AG10803 (cell line): ENCODE measurements around the gene MXRA8.
"Not testable (repeated sequence)": the region's sequence is repeated elsewhere in the genome, so short reads cannot be mapped to it uniquely, and the experiment has no call there.

Experiments
- DNase-seq: peaks from one replicate; pipeline ENCODE4 v3.0.0; 2010; ENCODE audit warnings: low read depth
- H3K4me3 ChIP-seq: 2 replicates; pipeline ENCODE4 v1.5.1; 2011; ENCODE audit warnings: mild to moderate bottlenecking, low read length, control low read depth
- TF ChIP-seq, protein P1 (sequence below): conservative IDR thresholded peaks from 2 replicates; pipeline ENCODE4 v1.5.1; 2011; ENCODE audit warnings: mild to moderate bottlenecking, low read length, control low read depth, inconsistent platforms

Gene MXRA8

DNA sequence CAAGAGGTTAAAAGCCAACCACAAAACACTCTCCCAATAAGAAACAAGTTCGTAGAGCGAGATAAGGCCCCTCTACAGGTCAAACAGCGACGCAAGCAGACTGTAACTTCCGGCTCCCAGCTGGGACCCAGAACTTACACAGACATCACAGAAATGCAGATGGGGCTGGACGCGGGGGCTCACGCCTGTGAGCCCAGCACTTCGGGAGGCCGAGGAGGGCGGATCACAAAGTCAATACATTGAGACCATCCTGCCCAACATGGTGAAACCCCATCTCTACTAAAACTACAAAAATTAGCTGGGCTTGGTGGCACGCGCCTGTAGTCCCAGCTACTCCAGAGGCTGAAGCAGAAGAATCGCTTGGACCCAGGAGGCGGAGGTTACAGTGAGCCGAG, 29.7 kb upstream of the MXRA8 start:
- DNase-seq = no peak

DNA sequence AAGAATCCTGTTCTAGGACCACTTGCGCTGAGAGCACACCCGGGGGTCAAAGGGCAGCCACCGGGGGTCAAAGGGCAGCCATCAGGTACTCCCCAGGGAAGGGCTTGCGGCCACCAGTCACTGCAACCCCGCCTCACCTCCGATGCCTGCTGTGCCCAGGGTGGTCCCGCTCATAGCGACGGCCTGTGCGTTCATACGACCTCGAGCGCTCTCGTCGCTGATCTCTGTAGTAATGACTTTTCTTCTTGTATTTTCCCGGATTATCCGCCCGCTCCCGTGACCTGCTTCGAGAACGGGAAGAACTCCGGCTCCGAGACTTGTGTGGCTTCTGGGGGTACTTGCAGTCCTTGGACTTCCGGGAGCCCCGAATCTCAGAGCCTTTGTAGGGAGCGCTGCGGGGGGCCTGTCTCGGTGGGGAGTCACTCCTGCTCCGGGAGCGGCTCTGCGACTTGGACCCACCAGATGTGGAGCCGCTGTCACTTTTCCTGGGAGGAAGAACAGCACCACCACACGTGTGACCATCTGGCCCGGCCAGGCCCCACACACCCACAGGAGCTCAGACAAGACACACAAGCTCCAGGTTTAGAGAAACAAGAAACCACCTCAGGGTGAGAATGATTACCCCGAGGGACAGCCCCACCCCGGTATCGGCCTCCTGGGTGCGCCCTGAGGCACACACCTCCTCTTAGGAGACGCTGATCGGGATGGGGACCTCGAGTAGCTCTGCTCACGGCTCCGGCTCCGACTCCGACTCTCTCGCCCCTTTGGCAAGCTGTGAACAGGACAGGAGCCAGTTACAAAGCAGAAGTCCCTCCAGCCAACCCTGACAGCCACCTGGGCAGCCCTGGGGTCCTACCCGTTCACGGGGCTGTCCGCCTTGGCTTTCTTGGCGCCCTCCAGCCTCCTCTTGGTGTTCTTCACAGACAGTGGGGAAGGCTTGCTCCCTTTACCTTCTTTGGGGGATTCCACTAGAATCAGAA, 29.0 kb upstream of the MXRA8 start:
- TF ChIP-seq, protein P1, sequence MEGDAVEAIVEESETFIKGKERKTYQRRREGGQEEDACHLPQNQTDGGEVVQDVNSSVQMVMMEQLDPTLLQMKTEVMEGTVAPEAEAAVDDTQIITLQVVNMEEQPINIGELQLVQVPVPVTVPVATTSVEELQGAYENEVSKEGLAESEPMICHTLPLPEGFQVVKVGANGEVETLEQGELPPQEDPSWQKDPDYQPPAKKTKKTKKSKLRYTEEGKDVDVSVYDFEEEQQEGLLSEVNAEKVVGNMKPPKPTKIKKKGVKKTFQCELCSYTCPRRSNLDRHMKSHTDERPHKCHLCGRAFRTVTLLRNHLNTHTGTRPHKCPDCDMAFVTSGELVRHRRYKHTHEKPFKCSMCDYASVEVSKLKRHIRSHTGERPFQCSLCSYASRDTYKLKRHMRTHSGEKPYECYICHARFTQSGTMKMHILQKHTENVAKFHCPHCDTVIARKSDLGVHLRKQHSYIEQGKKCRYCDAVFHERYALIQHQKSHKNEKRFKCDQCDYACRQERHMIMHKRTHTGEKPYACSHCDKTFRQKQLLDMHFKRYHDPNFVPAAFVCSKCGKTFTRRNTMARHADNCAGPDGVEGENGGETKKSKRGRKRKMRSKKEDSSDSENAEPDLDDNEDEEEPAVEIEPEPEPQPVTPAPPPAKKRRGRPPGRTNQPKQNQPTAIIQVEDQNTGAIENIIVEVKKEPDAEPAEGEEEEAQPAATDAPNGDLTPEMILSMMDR = no peak
- no peak for DNase-seq

More for the DNA sequence above, 29.7 kb upstream of the MXRA8 start:
- TF ChIP-seq, protein P1 = no peak
- no peak overlapping the region for H3K4me3 ChIP-seq

DNA sequence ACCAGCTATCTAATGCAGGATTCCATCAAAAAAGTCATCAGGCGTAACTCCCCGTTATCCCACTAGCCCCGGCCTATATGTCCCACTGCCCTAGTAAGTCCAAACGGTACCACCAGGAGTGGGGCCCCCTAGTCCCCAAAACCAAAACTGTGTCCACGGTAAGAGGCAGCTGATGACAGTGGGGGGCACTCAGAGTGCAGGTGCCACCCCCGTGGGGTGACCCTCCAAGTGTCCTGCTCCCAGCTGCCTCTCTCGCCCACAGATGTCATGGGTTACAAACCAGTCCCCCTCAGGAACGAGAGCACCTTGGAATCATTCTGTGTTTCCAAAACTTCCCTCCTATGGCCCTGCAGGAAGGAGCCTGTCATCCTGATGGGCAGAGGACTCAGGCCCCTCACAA, 27.6 kb upstream of the MXRA8 start:
- H3K4me3 ChIP-seq = no peak overlapping the region
- TF ChIP-seq, protein P1 = no peak
- no peak for DNase-seq

More for the DNA sequence above, 29.0 kb upstream of the MXRA8 start:
- H3K4me3 ChIP-seq = no peak overlapping the region

GRCh38 chr1:1385339-1385738, 27.0 kb upstream of the MXRA8 start:
- H3K4me3 ChIP-seq, DNase-seq: not testable (repeated sequence)

GRCh38 chr1:1381294-1381693, 22.9 kb upstream of the MXRA8 start:
- no peak for DNase-seq
- H3K4me3 ChIP-seq = no peak overlapping the region
- TF ChIP-seq, protein P1 = no peak

DNA sequence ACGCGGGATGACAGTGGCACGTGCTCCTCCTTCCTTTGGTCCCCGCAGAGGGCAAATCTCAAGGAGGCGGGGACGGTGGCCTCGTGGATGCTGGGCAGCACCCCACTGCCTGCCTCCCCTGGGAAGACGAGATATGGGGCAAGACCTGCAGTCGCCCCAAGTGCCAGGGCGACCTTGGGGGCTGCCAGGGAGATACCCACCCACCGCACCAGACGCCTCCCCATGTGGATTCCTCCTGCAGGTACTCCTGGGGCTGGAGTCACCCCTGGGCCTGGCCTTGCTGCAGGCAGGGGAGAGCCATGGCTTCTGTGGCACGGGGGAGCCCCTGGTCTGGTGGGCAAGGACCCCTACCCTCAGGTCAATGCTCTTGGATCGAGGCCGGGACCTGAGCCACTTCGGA, 22.5 kb upstream of the MXRA8 start:
- no peak for DNase-seq
- H3K4me3 ChIP-seq = no peak overlapping the region
- TF ChIP-seq, protein P1 = no peak

DNA sequence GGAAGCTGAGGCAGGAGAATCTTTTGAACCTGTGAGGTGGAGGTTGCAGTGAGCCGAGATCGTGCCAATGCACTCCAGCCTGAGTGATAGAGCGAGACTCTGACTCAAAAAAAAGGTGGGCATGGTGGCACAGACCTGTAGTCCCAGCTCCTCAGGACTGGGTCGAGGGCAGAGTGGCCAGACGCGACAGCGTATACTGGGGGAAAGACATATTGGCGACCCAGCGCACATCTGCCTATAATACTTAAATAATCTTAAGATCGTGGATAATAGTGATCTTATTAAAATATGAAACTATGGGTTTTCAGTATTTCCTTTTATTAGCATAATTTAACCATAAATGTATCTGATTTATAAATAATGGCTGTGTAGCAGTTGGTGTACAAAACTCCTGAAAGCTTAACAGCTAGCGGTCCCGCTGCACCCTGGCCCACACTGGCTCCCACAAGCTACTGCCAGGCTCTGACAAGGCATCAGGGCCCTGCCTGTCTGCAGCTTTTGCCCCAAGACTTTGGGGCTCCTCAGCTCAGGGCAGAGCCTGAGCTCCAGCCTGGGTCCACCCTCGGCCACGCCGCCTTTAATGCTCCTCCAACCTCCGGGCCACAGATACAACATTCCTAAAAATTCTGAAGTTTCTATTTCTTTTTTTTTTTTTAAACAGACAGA, 19.3 kb upstream of the MXRA8 start:
- TF ChIP-seq, protein P1 = no peak
- DNase-seq = no peak
- H3K4me3 ChIP-seq = no peak overlapping the region
